Choroid plexus epithelial cell (primary cell): ENCODE measurements around the gene SLC1A6.
A peak's percentile ranks its signal among the peaks of the same experiment; 100 is the strongest.

Source experiments
- DNase-seq: peaks from one replicate; pipeline ENCODE4 v3.0.0-alpha.2; 2010; ENCODE audit warnings: low read depth
- H3K4me3 ChIP-seq: 2 replicates; pipeline ENCODE4 v1.5.1; 2011; ENCODE audit warnings: low read depth, mild to moderate bottlenecking, control low read depth, low read length, moderate library complexity
- TF ChIP-seq, protein P1 (sequence below): conservative IDR thresholded peaks from 2 replicates; pipeline ENCODE4 v1.5.1; 2011; ENCODE audit warnings: low read depth, mild to moderate bottlenecking, control low read depth, inconsistent platforms, low read length, moderate library complexity

The SLC1A6 gene

DNA sequence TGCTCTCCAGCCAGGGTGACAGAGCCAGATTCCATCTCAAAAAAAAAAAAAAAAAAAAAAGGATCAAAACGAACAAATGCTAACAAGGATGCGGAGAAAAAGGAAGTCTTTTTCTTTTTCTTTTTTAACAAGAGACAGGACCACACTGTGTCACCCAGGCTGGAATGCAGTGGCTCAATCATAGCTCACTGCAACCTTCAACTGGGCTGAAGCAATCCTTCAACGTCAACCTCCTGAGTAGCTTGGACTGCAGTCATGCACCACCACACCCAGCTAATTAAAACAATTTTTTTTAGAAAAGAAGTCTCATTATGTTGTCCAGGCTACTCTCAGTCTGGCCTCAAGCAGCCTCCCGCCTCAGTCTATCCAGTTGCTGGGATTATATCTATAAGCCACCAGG, 73.0 kb downstream of the SLC1A6 start:
- no peak overlapping the region for H3K4me3 ChIP-seq
- no peak for DNase-seq
- TF ChIP-seq, protein P1, sequence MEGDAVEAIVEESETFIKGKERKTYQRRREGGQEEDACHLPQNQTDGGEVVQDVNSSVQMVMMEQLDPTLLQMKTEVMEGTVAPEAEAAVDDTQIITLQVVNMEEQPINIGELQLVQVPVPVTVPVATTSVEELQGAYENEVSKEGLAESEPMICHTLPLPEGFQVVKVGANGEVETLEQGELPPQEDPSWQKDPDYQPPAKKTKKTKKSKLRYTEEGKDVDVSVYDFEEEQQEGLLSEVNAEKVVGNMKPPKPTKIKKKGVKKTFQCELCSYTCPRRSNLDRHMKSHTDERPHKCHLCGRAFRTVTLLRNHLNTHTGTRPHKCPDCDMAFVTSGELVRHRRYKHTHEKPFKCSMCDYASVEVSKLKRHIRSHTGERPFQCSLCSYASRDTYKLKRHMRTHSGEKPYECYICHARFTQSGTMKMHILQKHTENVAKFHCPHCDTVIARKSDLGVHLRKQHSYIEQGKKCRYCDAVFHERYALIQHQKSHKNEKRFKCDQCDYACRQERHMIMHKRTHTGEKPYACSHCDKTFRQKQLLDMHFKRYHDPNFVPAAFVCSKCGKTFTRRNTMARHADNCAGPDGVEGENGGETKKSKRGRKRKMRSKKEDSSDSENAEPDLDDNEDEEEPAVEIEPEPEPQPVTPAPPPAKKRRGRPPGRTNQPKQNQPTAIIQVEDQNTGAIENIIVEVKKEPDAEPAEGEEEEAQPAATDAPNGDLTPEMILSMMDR = no peak

DNA sequence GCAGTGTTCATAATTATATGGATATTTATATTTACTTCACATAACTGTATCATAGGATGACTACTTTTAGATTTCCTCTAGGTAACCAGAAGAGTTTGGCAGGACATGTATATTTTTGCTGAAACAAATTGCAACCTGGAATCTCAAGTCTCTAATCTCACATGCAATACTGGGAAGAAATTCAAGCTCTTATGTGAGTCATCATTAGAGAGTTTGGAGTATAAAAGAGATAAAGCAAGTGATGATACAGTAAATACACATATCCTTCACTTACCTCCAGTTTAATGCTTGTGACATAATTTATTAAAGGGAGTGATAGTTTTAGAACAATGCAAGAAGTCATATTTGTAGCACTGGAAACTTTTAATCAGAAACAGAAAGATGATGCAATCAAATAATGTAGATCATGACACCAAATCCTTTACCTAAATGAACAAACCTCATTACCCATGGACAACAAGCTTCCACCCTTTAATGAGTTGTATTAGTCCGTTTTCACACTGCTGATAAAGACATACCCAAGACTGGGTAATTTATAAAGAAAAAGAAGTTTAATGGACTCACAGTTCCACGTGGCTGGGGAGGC, 77.9 kb downstream of the SLC1A6 start:
- no peak overlapping the region for H3K4me3 ChIP-seq
- TF ChIP-seq, protein P1 = no peak
- DNase-seq = peak; percentile 3
